K562 (cell line): ENCODE measurements around the gene MYCL. TPM values are rescaled to one million over a fixed set of nuclear protein-coding genes. Genes with fewer than 3 reads are reported as not detected.

Source experiments
- ATAC-seq: fragments of 200-7000 bp; cut with Tn5 transposase; 3 replicates; pipeline ENCODE4 v1.9.1; 2020; ENCODE audit warnings: moderate library complexity
- BruUV-seq: library from RNA; stranded (reverse); fragments of 400-500 nt; replicated peaks from 2 replicates; lab custom pipeline; 2021; lab: Mats Ljungman, UMichigan
- CTCF ChIA-PET: fragments of 300-600 bp; formaldehyde crosslinking; extraction: SDS; loops from one replicate; lab custom pipeline; 2021; ENCODE audit warnings: low intra/inter-chr PET ratio; lab: Yijun Ruan, JAX
- POLR2A ChIA-PET: fragments of 300-600, 350-650 bp; sonication (Branson Sonifier 250); formaldehyde crosslinking; extraction: SDS; loops from one replicate; lab custom pipeline; 2021; ENCODE audit warnings: antibody characterized with exemption, inconsistent platforms; lab: Yijun Ruan, JAX
- DNase-seq, 4 experiments: peaks; one replicate each; pipeline versions ENCODE4 v3.0.0 to v3.0.0-alpha.2; 2011 to 2018; ENCODE audit warnings: low spot score in 3 of 4, mixed read lengths in 3 of 4; ENCODE audit errors: extremely low read depth in 1 of 4
- FAIRE-seq: peaks from 2 replicates; lab custom pipeline; 2011; peaks lifted over from hg19 to GRCh38; lab: Jason Lieb, UNC
- H2AFZ ChIP-seq: 2 replicates; pipeline ENCODE4 v1.6.0; 2011; ENCODE audit warnings: low read depth, low read length, control low read depth, inconsistent platforms
- H3K27ac ChIP-seq: fragments of 200-600 bp; 3 replicates; pipeline ENCODE4 v1.8.0; 2011; ENCODE audit warnings: low read depth, mild to moderate bottlenecking, control low read depth, inconsistent platforms, low read length, moderate library complexity, mixed read lengths; ENCODE audit errors: extremely low read depth
- H3K27me3 ChIP-seq, 2 experiments: fragments of 300-600 bp in 1 of 2; 2 replicates in 1 of 2; 3 replicates in 1 of 2; pipeline versions ENCODE4 v1.6.0 to v1.8.0; 2011; ENCODE audit warnings: inconsistent platforms in 2 of 2, low read length in 2 of 2, mild to moderate bottlenecking in 1 of 2, mixed read lengths in 1 of 2, moderate library complexity in 1 of 2; ENCODE audit not compliant: control insufficient read depth in 2 of 2, insufficient read depth in 2 of 2
- H3K36me3 ChIP-seq: fragments of 300-600 bp; 3 replicates; pipeline ENCODE4 v1.8.0; 2011; ENCODE audit warnings: mild to moderate bottlenecking, low read length, inconsistent platforms; ENCODE audit not compliant: control insufficient read depth, insufficient read depth
- H3K4me1 ChIP-seq, 2 experiments: fragments of 200-600 bp in 1 of 2; replicated peaks in 1 of 2; 2 replicates in 1 of 2; 3 replicates in 1 of 2; pipeline versions ENCODE4 v1.5.1 to v1.8.0; 2011; ENCODE audit warnings: inconsistent platforms in 2 of 2, low read length in 2 of 2, mild to moderate bottlenecking in 1 of 2, mixed read lengths in 1 of 2, moderate library complexity in 1 of 2; ENCODE audit not compliant: control insufficient read depth in 2 of 2, insufficient read depth in 2 of 2
- H3K4me2 ChIP-seq: 2 replicates; pipeline ENCODE4 v1.6.1; 2011; ENCODE audit warnings: low read length, control low read depth, inconsistent platforms, mixed read lengths; ENCODE audit not compliant: insufficient read depth
- H3K4me3 ChIP-seq: fragments of 200-600 bp; sonication (generic), shearing (Covaris generic); 2 replicates; pipeline ENCODE4 v1.5.1; 2016; ENCODE audit warnings: control low read depth, inconsistent platforms
- H3K79me2 ChIP-seq: fragments of 200-600 bp; 3 replicates; pipeline ENCODE4 v1.8.0; 2011; ENCODE audit warnings: low read length, inconsistent platforms; ENCODE audit not compliant: control insufficient read depth, insufficient read depth
- H3K9ac ChIP-seq, 2 experiments: 2 replicates each; pipeline versions ENCODE4 v1.6.0 to v1.6.1; 2011; ENCODE audit warnings: low read depth in 2 of 2, low read length in 2 of 2, control low read depth in 1 of 2, inconsistent platforms in 1 of 2, mild to moderate bottlenecking in 1 of 2, mixed read lengths in 1 of 2; ENCODE audit not compliant: insufficient read depth in 1 of 2
- H3K9me1 ChIP-seq: one replicate; pipeline ENCODE4 v1.6.0; 2011; ENCODE audit warnings: inconsistent platforms, mild to moderate bottlenecking, low read length, moderate library complexity; ENCODE audit not compliant: control insufficient read depth, insufficient read depth
- H3K9me3 ChIP-seq: replicated peaks from 2 replicates; pipeline ENCODE4 v1.5.1; 2011; ENCODE audit warnings: low read depth, low read length, inconsistent platforms; ENCODE audit not compliant: control insufficient read depth, insufficient read depth
- H4K20me1 ChIP-seq: replicated peaks from 2 replicates; pipeline ENCODE4 v1.6.1; 2011; ENCODE audit warnings: low read length, inconsistent platforms, mixed read lengths; ENCODE audit not compliant: control insufficient read depth, insufficient read depth
- CUX1 ChIP-seq: fragments of 200-800 bp; sonication (Bioruptor generic); IDR thresholded peaks from 2 replicates; pipeline ENCODE4 v1.6.1; 2016; ENCODE audit warnings: missing genetic modification characterization, missing compliant biosample characterization
- MTA3 ChIP-seq: fragments of 450-650 bp; formaldehyde crosslinking; IDR thresholded peaks from 2 replicates; pipeline ENCODE4 v1.6.1; 2017; ENCODE audit warnings: mild to moderate bottlenecking, borderline replicate concordance
- NRF1 ChIP-seq, 2 experiments: fragments of 450-650 bp; IDR thresholded peaks in 1 of 2; conservative IDR thresholded peaks in 1 of 2; 2 replicates each; pipeline ENCODE4 v1.6.1; 2014; ENCODE audit warnings: mild to moderate bottlenecking in 2 of 2
- RERE ChIP-seq: sonication (generic); formaldehyde crosslinking; IDR thresholded peaks from 2 replicates; pipeline ENCODE4 v1.8.0; 2023; ENCODE audit warnings: missing genetic modification reagents, mild to moderate bottlenecking, borderline replicate concordance
- TAF9B ChIP-seq: fragments of 450-650 bp; IDR thresholded peaks from 2 replicates; pipeline ENCODE4 v1.6.1; 2018; ENCODE audit warnings: mild to moderate bottlenecking; ENCODE audit not compliant: partially characterized antibody
- ZNF263 ChIP-seq: sonication (generic); formaldehyde crosslinking; IDR thresholded peaks from 2 replicates; pipeline ENCODE4 v1.8.0; 2022; ENCODE audit warnings: mild to moderate bottlenecking, missing genetic modification reagents, borderline replicate concordance
- WGBS: fragments of 100-300 bp; shearing (Covaris generic); methylation state at CpG from one replicate; pipeline ENCODE4 v1.1.6; 2016; ENCODE audit warnings: low coverage, mixed read lengths; ENCODE audit not compliant: insufficient coverage; ENCODE audit errors: missing lambda C conversion rate; 5-methylcytosine and 5-hydroxymethylcytosine counted together
- in situ Hi-C: fragments of 300-500 bp; cut with MboI; formaldehyde crosslinking; loops from 4 replicates; pipeline ENCODE4 v1.15.0; 2018; ENCODE audit warnings: inconsistent platforms, mixed read lengths
- intact Hi-C: fragments of 100-400 bp; cut with micrococcal nuclease; formaldehyde crosslinking; loops from 2 replicates; pipeline ENCODE4 v1.14.2; 2022
- polyA plus RNA-seq, 8 experiments: library from polyadenylated mRNA; depleted of rRNA in 4 of 8; stranded (reverse) in 5 of 8; unstranded in 3 of 8; fragments of >200 nt; fragmentation: Nextera tagmentation in 2 of 8; fragmentation: Illumina TruSeq in 1 of 8; extraction: Ambion mirVana in 2 of 8; extraction: Trizol in 1 of 8; gene quantifications; 2 replicates each; pipeline versions ENCODE4 v1.2.1 to v1.2.3, GENCODE V29; 2011 to 2014; ENCODE audit warnings: inconsistent platforms in 1 of 8, missing spikeins in 1 of 8
- total RNA-seq, 7 experiments: library from RNA; depleted of rRNA in 6 of 7; stranded (reverse); fragments of >200 nt in 6 of 7; fragmentation: Illumina TruSeq in 2 of 7; extraction: Trizol in 2 of 7; gene quantifications; 2 replicates each; pipeline versions ENCODE4 v1.2.1 to v1.2.3, GENCODE V29; 2011 to 2021; ENCODE audit warnings: low replicate concordance in 1 of 7
- TF ChIP-seq, protein P1 (sequence below): fragments of 450-650 bp; IDR thresholded peaks from 2 replicates; pipeline ENCODE4 v1.6.1; 2014; ENCODE audit warnings: low read depth, mild to moderate bottlenecking, moderate library complexity, borderline replicate concordance

The MYCL gene
- total and polyA plus RNA-seq, 9 of the 15 experiments (the other 6 are each of a cell fraction or from before 2014, with no cell fraction given) = 3.5 to 22.0 (median 12.8) TPM

- Histone ChIP-seq H3K9ac (peak overlapping the region in 1 of 2 experiments; percentile 53; a peak in 1 of 4 replicates), H3K9me3 (no peaks in the 10 kb centered on the region), H3K27me3 (peaks cover 21 to 65% of the 10 kb centered on the region in 2 experiments; a peak in 4 of 5 replicates), H3K9me1 (no peaks in the 10 kb centered on the region), H3K36me3 (no peaks in the 10 kb centered on the region), H2AFZ (peak overlapping the region; percentile 47; the same call in 1 of the 2 replicates), H3K27ac (no peak overlapping the region), H3K4me2 (no peak overlapping the region; the same call in 1 of the 2 replicates), H3K4me3 (no peak overlapping the region), H3K4me1 (no peaks in the 10 kb centered on the region; a peak in 1 of 5 replicates), H4K20me1 (no peaks in the 10 kb centered on the region; the same call in 1 of the 2 replicates), H3K79me2 (no peaks in the 10 kb centered on the region)
- in situ Hi-C loops = no loop called here
- intact Hi-C loops = no loop called here
- ATAC-seq (peak; percentile 16; the same call in 2 of the 3 replicates), DNase-seq (no peak), FAIRE-seq (no peak)
- WGBS = 8% methylated on average over 2 of the region's 2 CpGs
- no TSS peak for BruUV-seq
- POLR2A ChIA-PET = interaction anchor here (0.7 to 1.2 kb wide), 5 partner anchors 9 to 43 kb away, joined by 3 to 7 read pairs (median 3); no protein-coding TSS in a partner anchor
- CTCF ChIA-PET = no interaction called here
- TF ChIP-seq CUX1 (CRISPR knock-in tag) (no peak), NRF1 (conservative IDR thresholded peaks at IDR 0.05 in 1 of 2, IDR thresholded peaks at IDR 0.05 in 1 of 2) (peak; percentile 17 to 43; a peak in 2 of 4 replicates), ZNF263 (CRISPR knock-in tag) (no peak), TAF9B (no peak), RERE (CRISPR knock-in tag) (no peak), MTA3 (peak; percentile 19; the same call in 1 of the 2 replicates)
- TF ChIP-seq, protein P1, sequence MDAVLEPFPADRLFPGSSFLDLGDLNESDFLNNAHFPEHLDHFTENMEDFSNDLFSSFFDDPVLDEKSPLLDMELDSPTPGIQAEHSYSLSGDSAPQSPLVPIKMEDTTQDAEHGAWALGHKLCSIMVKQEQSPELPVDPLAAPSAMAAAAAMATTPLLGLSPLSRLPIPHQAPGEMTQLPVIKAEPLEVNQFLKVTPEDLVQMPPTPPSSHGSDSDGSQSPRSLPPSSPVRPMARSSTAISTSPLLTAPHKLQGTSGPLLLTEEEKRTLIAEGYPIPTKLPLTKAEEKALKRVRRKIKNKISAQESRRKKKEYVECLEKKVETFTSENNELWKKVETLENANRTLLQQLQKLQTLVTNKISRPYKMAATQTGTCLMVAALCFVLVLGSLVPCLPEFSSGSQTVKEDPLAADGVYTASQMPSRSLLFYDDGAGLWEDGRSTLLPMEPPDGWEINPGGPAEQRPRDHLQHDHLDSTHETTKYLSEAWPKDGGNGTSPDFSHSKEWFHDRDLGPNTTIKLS = 0 out of 2 replicates have a peak, but pooled peaks have one; percentile 37
Observed at GRCh38 chr1:39936724-39937491, 35.2 kb upstream of the MYCL start.
